HL-60 (cell line): ENCODE results near the gene LUC7L.
"Not testable (repeated sequence)": the region's sequence is repeated elsewhere in the genome, so short reads cannot be mapped to it uniquely, and the experiment has no call there.

ENCODE experiments used
- DNase-seq, 2 experiments: peaks; one replicate each; pipeline ENCODE4 v3.0.0-alpha.2; 2010 to 2020; ENCODE audit warnings: low read depth in 1 of 2, low spot score in 1 of 2
- H3K27ac ChIP-seq: fragments of 250-450 bp; sonication (Bioruptor Pico); replicated peaks from 2 replicates; pipeline ENCODE4 v1.5.1; 2020; ENCODE audit warnings: mild to moderate bottlenecking, moderate library complexity
- H3K27me3 ChIP-seq: fragments of 250-450 bp; sonication (Bioruptor Pico); 2 replicates; pipeline ENCODE4 v1.5.1; 2021; ENCODE audit warnings: mild to moderate bottlenecking, moderate library complexity; ENCODE audit not compliant: insufficient read depth, poor library complexity, severe bottlenecking
- H3K4me3 ChIP-seq: replicated peaks from 2 replicates; pipeline ENCODE4 v1.5.1; 2011; ENCODE audit warnings: mild to moderate bottlenecking, control low read depth, low read length; ENCODE audit not compliant: insufficient read depth
- CTCF ChIP-seq: IDR thresholded peaks from one replicate; pipeline ENCODE4 v1.5.1; 2011; ENCODE audit warnings: low read length, control low read depth, inconsistent platforms; ENCODE audit not compliant: insufficient read depth
- GABPA ChIP-seq: IDR thresholded peaks from 2 replicates; pipeline ENCODE4 v1.6.1; 2012; ENCODE audit warnings: low read depth
- POLR2AphosphoS5 ChIP-seq: IDR thresholded peaks from 2 replicates; pipeline ENCODE4 v1.6.1; 2012; ENCODE audit warnings: low read depth
- REST ChIP-seq: IDR thresholded peaks from 2 replicates; pipeline ENCODE4 v1.6.1; 2012; ENCODE audit warnings: low read depth; ENCODE audit not compliant: insufficient replicate concordance
- SPI1 ChIP-seq: IDR thresholded peaks from 2 replicates; pipeline ENCODE4 v1.6.1; 2012; ENCODE audit warnings: low read depth, mild to moderate bottlenecking, borderline replicate concordance

LUC7L gene

GRCh38 chr16:164827-165538 is 64.3 kb downstream of the LUC7L start:
- Histone ChIP-seq H3K27ac (no peak overlapping the region), H3K27me3 (peaks cover 47% of the 10 kb centered on the region), H3K4me3 (peak overlapping the region; percentile 18; the same call in 1 of the 2 replicates)
- DNase-seq, result no peak
- TF ChIP-seq GABPA, result no peak
- TF ChIP-seq SPI1, result no peak
- no peak for TF ChIP-seq REST
- no peak for TF ChIP-seq CTCF
- TF ChIP-seq POLR2AphosphoS5, result no peak

GRCh38 chr16:164134-164823 is 65.0 kb downstream of the LUC7L start:
- H3K4me3 ChIP-seq, H3K27ac ChIP-seq, DNase-seq: not testable (repeated sequence)
- H3K27me3 ChIP-seq, result peaks cover 47% of the 10 kb centered on the region

GRCh38 chr16:163696-164095 is 65.6 kb downstream of the LUC7L start:
- H3K27ac ChIP-seq, DNase-seq, H3K4me3 ChIP-seq: not testable (repeated sequence)
- peaks cover 46% of the 10 kb centered on the region for H3K27me3 ChIP-seq

GRCh38 chr16:163139-163538 is 66.1 kb downstream of the LUC7L start:
- H3K27me3 ChIP-seq, result peaks cover 48% of the 10 kb centered on the region
- H3K4me3 ChIP-seq, DNase-seq, H3K27ac ChIP-seq: not testable (repeated sequence)

GRCh38 chr16:162271-162991 is 66.8 kb downstream of the LUC7L start:
- no peak for DNase-seq
- peaks cover 46% of the 10 kb centered on the region for H3K27me3 ChIP-seq
- H3K4me3 ChIP-seq, result no peak overlapping the region
- H3K27ac ChIP-seq, result no peak overlapping the region
- no peak for TF ChIP-seq GABPA
- no peak for TF ChIP-seq REST
- no peak for TF ChIP-seq SPI1
- no peak for TF ChIP-seq CTCF
- no peak for TF ChIP-seq POLR2AphosphoS5
